HG03025 (cell line): ENCODE measurements around the gene PCNT.
"Not testable (repeated sequence)": the region's sequence is repeated elsewhere in the genome, so short reads cannot be mapped to it uniquely, and the experiment has no call there.

ENCODE experiments used
- ATAC-seq: cut with Tn5 transposase; IDR thresholded peaks from one replicate; pipeline ENCODE4 v1.9.1; 2021; ENCODE audit warnings: mild to moderate bottlenecking, moderate library complexity; ENCODE audit not compliant: unreplicated experiment, low FRiP score

PCNT gene

GRCh38 chr21:46307625-46308024, 16.3 kb upstream of the PCNT start:
- ATAC-seq, result no peak

- no peak for ATAC-seq
Measured at GRCh38 chr21:46308431-46308830, 15.5 kb upstream of the PCNT start.

- ATAC-seq, result not testable (repeated sequence)
Measured at GRCh38 chr21:46310260-46310659, 13.7 kb upstream of the PCNT start.

- ATAC-seq, result no peak
Measured at GRCh38 chr21:46311568-46311967, 12.4 kb upstream of the PCNT start.

- no peak for ATAC-seq
Measured at GRCh38 chr21:46312949-46313348, 11.0 kb upstream of the PCNT start.

- ATAC-seq, result no peak
Measured at GRCh38 chr21:46314441-46315020, 9.4 kb upstream of the PCNT start.

- no peak for ATAC-seq
Measured at GRCh38 chr21:46316708-46317324, 7.1 kb upstream of the PCNT start.

GRCh38 chr21:46317710-46318463, 6.1 kb upstream of the PCNT start:
- ATAC-seq, result no peak

GRCh38 chr21:46318464-46318845, 5.5 kb upstream of the PCNT start:
- ATAC-seq, result no peak

- ATAC-seq, result no peak
Measured at GRCh38 chr21:46319186-46319585, 4.8 kb upstream of the PCNT start.

GRCh38 chr21:46320331-46320801, 3.6 kb upstream of the PCNT start:
- ATAC-seq, result no peak

- no peak for ATAC-seq
Measured at GRCh38 chr21:46322351-46323226, 1.4 kb upstream of the PCNT start.

GRCh38 chr21:46323227-46323709, 688 bp upstream of the PCNT start:
- no peak for ATAC-seq

- ATAC-seq, result peak; percentile 50
Measured at GRCh38 chr21:46324390-46325072, 575 bp downstream of the PCNT start.

- ATAC-seq, result no peak
Measured at GRCh38 chr21:46325073-46325912, 1.3 kb downstream of the PCNT start.

GRCh38 chr21:46326110-46326703, 2.3 kb downstream of the PCNT start:
- ATAC-seq, result no peak

- no peak for ATAC-seq
Measured at GRCh38 chr21:46327711-46328110, 3.8 kb downstream of the PCNT start.

GRCh38 chr21:46328151-46328550, 4.2 kb downstream of the PCNT start:
- ATAC-seq, result no peak

GRCh38 chr21:46329796-46330195, 5.8 kb downstream of the PCNT start:
- ATAC-seq, result no peak
